NOMO-1 treated with DMSO at 0.1 percent for 48 hours (cell line): Measurements from ENCODE around the gene CLDN16.
A peak's percentile ranks its signal among the peaks of the same experiment; 100 is the strongest.

Experiments
- DNase-seq: peaks from one replicate; lab custom pipeline; 2025; ENCODE audit not compliant: unreplicated experiment; lab: John Stamatoyannopoulos, UW

The CLDN16 gene

DNA sequence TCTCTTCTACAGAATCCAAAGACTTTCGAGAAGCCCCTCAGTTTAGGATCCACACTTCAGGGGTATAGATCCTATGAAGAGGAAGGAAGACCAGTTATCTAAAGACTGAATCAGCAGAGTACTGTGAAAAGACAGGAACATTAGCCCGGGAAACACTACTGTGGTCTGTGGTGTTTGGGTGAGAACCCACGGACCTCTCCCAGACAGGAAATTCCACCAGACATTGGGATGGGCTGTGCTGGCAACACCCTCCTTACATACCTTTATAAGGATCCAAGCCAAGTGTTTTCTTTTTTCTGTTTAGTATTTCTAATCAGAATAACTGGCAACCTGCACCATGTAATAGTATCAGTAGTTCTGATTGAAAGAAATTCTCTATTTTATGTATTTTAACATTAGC lies 47.7 kb downstream of the CLDN16 start:
- DNase-seq: no peak

DNA sequence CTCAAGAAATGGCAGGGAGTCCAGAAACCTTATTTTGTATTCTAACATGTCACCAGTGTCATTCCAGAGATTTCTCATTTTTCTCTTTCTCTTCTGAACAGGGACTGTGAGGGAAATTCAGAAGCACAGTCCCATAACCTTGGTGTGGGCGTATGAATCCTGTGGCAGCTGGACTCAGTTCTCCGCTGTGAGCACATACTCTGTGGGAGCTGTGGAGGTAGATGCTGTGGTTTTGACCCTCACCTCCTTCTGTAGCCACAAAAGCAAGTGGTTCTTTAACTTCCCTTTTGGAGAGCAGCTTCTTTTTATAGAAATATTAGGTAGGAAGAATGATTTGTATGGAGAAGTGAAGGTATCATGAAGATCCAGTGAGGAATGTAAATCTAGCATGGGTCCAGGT lies 48.4 kb downstream of the CLDN16 start:
- peak; percentile 45 for DNase-seq

DNA sequence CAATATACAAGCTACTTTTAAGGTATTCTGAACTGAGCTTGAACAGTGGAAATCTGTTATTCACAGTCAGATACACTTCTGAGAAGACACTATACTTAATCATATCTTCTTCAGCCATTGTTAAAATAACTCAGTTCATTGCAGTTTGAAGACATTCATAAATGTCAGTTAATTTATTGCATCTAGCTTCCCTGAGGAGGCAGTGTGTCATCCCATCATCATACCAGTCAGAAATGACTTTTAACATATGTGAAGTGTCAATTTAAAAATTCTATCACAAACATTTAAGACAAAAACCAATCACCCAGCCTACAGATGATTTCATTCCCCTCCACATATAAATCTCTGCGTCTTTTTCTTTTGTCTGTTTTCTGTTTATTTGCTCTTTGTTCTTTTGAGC lies 54.3 kb downstream of the CLDN16 start:
- DNase-seq: no peak

DNA sequence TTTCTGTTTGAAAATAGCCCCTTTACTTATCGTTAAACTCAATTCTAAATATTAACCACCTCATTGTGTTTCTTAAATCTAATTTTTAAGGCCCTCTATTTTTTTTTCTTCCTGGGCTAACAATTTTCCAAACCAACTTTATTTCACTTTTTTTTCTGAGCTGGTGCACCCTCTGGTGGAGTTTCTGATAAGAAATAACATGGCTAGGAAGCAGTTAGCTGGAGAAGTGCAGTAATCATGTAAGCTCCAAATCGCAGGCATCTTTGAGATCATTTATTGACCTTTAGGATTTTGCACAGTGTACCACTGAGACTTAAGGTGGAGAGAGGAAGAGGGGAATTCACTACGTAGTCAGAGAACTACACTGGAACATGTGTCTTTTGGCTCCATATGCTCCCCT lies 55.3 kb downstream of the CLDN16 start:
- peak; percentile 45 for DNase-seq

DNA sequence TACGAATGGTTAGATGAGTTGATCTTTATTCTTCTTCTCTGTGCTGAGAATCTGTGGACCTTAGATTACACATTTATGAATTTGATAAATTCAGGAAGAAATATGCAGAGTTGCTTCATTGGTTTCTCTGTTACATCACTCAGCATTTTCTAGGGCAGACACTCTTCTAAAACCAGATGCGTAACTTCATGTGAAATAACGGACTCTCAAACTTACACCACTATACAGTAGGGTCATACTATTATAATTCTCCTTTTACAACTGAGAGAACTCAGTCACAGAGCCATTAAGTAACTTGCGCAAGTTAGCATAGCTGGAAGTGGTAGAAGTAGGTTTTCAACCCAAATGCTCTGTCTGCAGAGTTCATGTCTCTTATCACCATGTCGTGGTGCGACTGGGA lies 56.0 kb downstream of the CLDN16 start:
- peak; percentile 91 for DNase-seq

DNA sequence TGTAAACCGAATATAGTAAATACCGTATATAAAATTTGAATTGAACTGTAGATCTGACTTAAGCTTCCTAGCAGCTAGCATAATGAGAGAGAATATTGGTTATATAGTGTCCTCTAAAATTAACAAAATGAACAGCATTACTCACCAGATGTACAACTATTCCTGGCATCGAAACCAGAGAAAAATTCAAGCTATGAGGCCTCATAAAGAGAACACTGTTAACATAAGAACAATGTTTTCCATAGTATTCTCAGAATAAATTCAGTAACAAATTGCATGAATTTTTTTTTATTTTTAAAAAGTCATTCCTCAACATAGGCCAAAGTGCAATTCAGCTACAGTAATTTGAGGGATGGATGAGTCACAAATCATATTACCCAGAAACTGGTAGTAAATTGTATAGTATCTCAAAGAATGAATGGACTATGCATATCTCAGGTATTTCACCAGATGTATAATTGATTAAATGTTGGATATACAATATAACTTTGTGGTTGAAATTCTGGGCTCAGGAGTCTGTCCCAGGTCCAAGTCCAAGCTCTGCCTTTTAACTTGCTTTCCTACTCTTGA lies 56.7 kb downstream of the CLDN16 start:
- DNase-seq: no peak

DNA sequence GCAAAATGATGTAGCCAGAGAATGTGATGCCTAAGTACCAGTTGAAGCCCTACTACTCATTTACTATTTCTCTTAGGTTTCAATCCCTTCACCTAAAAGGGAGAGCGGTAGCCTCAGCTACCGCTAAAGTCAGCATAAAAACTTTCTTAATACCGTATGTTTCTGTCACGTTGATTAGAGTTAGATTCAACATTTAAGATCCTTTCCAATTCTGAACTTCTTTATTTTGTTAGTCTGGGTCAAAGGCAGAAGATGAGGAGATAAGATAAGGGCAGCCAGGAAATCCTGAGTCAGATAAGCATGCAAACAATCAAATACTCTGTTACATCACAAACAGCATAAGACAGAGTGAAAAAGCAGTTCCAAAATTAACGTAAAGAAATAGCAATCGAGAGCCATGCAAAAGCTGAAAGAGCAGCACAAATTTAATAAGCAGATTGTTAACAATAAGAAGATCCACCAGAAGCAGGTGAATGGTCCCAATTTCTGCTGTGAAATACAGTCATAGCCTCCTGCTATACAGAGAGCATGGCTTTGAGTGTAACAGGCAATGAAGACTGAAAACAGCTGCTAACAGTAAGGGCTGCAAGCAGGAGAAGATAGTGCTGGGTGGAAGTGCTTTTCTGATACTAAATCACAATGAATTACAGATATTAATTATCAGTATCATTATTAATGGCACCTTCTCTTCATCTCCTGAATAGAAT lies 58.8 kb downstream of the CLDN16 start:
- no peak for DNase-seq

DNA sequence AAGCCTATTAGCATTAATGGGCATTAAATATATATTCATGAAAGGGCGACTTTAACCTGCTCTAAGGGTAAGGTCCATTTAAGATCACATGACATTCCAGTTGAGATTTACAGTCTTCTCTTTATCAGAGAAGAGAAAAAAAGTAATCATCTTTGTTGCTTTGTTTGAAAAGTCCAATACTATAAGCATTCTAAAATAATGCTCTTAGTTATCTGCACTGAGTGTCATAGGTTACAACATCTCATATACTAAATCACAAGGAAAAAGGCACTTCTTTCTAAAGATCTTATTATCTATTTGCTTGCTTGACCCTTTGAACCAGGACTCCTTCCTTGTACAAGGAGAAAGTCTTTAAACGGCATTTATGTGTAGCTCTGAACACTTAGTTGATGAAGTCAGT lies 60.3 kb downstream of the CLDN16 start:
- no peak for DNase-seq

DNA sequence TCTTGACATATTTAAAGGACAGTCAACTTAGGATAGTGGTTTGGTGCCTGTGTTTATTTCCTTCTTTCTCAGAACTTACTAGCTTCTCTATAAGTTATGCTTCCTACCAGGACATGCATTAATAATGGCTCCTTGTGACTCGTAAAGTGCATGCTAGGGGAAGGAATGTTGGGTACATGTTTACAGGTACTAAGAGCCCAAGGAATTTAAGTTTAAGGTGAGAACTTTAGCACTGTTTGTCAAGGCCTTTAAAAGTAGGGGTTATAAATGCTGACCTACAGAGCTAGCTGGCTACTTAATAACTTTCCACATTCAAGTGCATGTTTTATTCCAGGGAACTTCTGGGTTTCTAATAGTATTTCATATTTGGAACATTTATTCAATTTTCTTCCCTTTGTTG lies 61.8 kb downstream of the CLDN16 start, which contains the start of gene TMEM207:
Gene TMEM207, minus strand, starts transcription at position 101 of the 400 bp plus-strand sequence. Its CDS starts 92 bp downstream, at position 9.
- DNase-seq: no peak

DNA sequence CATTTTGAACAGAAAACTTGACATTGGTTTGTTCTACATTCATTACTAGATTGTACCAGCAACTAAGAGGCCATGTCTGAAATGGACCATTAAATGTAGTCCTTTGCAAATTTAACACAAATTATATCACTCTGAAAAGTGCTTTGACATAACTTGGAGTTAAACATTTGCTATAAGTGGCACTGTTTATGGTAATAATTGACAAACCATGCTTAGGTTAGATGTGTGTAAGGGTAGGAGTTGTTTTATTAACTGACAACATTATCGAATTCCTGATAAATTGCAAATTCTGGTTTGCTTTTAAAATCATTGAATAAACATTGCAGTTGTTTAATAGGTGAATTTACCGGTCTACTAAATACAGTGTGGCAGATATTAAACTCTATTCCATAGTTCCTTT lies 67.9 kb downstream of the CLDN16 start:
- DNase-seq: no peak

DNA sequence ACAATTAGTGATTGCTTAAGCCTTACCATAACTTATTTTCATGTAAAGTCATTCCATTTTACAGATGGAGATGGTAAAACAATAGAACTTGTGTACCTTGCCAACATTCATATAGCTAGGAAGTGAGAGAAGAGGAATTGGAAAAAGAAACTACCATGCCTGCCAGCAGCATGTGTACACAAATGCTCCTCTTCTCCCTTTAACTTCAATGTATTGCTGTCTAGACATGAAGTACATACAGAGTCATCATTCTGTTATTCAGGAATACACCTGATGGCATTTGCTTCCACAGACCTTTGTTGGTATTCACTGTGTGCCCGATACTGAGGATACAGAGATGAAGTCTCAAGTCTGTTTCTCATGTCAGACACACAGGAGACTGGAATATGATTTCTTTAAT lies 68.8 kb downstream of the CLDN16 start:
- no peak for DNase-seq

DNA sequence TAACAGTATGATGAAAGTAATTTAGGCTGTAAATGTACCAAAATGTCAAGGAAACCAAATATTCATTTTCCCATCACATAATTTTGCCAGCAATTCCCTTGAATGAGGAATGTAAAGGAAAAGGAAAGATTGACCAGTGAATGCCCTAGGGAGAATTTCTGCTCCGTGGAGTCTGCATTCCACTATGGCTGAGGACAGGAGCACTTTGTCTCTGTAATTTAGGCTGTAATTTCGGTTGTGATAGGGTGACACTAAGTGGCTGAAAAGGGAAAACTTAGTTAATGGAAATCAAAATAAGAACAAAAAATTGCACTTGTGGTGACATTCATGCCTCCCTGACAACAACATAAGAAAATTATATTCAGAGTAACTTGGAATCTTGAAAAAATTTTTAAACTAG lies 70.1 kb downstream of the CLDN16 start:
- no peak for DNase-seq
